ENCODE measurements around the gene CREBBP.

DNA sequence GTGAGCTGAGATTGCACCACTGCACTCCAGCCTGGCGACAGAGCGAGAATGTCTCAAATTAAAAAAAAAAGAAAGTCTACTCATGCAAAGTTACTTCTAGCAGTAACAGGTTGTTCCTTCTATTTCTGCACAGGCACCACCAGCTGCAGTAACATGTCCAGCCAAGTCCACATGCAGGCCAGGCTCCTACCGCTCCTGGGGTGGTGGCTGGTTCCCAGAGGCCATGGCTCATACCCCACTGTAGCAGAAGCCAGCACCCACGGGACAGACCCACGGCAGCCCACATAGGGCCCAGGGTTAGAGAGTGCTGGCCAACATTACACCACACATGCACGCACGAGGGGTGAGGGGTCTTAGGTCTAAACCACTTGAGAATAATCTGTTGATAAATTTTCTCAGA, 136.5 kb downstream of the CREBBP start:
- TF ChIP-seq BRD4 (IDR thresholded peaks at IDR 0.05) (no peak), KDM1A (IDR thresholded peaks at IDR 0.05) (no peak), TAF1 (IDR thresholded peaks at IDR 0.05; ENCODE audit: control insufficient read depth, extremely low read depth, insufficient read depth, low read length, severe bottlenecking) (no peak), ZNF41 (CRISPR knock-in tag; conservative IDR thresholded peaks at IDR 0.05) (no peak), HCFC1 (IDR thresholded peaks at IDR 0.05; ENCODE audit: low read depth, low read length) (no peak)
- TF ChIP-seq, protein P1, sequence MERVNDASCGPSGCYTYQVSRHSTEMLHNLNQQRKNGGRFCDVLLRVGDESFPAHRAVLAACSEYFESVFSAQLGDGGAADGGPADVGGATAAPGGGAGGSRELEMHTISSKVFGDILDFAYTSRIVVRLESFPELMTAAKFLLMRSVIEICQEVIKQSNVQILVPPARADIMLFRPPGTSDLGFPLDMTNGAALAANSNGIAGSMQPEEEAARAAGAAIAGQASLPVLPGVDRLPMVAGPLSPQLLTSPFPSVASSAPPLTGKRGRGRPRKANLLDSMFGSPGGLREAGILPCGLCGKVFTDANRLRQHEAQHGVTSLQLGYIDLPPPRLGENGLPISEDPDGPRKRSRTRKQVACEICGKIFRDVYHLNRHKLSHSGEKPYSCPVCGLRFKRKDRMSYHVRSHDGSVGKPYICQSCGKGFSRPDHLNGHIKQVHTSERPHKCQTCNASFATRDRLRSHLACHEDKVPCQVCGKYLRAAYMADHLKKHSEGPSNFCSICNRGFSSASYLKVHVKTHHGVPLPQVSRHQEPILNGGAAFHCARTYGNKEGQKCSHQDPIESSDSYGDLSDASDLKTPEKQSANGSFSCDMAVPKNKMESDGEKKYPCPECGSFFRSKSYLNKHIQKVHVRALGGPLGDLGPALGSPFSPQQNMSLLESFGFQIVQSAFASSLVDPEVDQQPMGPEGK (CRISPR knock-in tag; IDR thresholded peaks at IDR 0.05; ENCODE audit: borderline replicate concordance) = no peak
- TF ChIP-seq, protein P2, sequence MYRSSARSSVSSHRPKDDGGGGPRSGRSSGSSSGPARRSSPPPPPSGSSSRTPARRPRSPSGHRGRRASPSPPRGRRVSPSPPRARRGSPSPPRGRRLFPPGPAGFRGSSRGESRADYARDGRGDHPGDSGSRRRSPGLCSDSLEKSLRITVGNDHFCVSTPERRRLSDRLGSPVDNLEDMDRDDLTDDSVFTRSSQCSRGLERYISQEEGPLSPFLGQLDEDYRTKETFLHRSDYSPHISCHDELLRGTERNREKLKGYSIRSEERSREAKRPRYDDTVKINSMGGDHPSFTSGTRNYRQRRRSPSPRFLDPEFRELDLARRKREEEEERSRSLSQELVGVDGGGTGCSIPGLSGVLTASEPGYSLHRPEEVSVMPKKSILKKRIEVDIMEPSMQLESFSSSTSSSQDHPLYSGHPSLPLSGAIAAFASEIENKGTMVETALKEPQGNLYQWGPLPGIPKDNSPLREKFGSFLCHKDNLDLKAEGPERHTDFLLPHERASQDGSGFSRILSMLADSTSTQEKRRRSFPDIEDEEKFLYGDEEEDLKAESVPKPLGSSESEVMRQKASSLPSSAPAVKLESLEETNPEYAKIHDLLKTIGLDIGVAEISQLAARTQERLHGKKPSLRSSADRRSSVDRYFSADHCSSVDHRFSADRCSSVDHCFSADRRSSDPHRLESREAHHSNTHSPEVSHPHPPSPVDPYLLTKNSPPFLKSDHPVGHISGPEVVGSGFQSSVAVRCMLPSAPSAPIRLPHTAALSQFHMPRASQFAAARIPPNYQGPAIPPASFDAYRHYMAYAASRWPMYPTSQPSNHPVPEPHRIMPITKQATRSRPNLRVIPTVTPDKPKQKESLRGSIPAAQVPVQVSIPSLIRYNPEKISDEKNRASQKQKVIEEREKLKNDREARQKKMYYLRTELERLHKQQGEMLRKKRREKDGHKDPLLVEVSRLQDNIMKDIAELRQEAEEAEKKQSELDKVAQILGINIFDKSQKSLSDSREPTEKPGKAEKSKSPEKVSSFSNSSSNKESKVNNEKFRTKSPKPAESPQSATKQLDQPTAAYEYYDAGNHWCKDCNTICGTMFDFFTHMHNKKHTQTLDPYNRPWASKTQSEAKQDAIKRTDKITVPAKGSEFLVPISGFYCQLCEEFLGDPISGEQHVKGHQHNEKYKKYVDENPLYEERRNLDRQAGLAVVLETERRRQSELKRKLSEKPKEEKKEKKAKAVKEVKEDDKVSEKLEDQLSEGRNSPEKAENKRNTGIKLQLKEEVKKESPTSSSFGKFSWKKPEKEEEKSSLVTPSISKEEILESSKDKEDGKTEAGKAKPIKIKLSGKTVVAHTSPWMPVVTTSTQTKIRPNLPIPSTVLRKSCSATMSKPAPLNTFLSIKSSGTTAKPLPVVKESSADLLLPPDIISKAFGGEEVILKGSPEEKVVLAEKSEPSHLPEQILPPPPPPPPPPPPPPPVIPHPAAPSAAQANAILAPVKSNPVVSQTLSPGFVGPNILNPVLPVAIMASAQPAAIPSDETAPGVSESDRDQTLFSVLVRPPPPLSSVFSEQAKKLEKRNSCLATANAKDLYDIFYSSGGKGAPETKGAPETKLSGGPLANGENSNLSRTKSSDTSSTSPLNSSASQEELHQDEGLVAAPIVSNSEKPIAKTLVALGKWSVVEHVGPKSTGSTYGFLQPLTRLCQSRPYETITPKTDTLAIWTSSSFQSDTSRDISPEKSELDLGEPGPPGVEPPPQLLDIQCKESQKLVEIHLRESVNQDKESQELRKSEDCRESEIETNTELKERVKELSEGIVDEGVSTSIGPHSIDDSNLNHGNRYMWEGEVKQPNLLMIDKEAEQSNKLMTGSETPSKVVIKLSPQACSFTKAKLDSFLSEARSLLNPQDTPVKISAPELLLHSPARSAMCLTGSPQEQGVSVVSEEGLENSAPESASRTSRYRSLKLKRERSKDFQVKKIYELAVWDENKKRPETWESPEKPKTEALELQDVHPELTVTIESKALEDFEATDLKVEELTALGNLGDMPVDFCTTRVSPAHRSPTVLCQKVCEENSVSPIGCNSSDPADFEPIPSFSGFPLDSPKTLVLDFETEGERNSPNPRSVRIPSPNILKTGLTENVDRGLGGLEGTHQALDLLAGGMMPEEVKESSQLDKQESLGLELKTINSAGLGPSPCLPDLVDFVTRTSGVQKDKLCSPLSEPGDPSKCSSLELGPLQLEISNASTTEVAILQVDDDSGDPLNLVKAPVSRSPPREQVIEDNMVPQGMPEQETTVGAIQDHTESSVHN (IDR thresholded peaks at IDR 0.05; ENCODE audit: borderline replicate concordance in 1 of 2, low read depth in 1 of 2) = no peak

Measured in K562 (cell line).